ENCODE measurements around the gene CHAT.
A peak's percentile ranks its signal among the peaks of the same experiment; 100 is the strongest.

Gene CHAT

DNA sequence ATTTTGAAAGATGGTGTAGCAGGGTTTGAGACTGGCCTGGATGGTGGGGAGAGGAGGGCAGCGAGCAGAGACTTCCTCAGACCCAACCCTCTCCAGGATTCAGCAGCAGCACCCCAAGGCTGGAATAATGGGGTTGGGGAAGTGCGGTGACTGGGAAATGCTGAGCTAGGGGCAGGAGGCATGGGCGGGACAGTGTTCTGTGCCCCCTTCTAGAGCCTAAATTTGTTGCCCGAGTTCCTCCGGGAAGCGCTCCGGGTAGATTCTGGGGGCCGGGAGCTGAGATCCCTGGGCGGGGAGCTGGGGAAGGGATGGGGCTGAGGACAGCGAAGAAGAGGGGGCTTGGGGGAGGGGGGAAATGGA lies at the start of gene CHAT:
Gene CHAT (plus strand): TSS at position 156 of the 360 bp plus-strand sequence. CDS start 153 bp downstream, at position 309.
- DNase-seq = no peak

DNA sequence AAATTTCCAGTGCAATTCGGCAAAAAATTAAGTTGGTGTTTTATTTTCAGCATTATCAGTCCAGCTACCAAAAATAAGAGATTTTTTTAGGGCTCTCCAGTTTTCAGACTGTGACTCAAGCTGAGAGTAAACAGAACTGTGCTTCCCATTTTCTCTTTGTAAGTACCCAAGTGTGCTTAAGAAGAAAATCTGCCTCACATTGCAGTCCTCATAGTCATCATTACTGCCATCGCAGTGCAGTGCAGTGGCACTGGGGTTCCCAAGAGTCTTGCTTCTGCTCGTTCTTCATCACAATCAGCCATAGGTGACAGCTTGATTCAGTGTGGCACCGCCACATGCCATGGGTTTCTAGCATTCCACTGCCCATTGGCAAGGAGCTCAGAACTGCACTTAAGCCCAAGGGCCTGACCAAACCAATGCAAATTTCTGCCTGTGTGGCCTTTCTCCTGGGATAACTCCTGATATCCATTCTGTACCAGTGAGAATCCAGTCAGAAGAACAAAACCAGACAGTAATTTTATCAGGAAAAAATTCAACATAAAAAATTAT lies 49.3 kb upstream of the CHAT start:
- DNase-seq = no peak

DNA sequence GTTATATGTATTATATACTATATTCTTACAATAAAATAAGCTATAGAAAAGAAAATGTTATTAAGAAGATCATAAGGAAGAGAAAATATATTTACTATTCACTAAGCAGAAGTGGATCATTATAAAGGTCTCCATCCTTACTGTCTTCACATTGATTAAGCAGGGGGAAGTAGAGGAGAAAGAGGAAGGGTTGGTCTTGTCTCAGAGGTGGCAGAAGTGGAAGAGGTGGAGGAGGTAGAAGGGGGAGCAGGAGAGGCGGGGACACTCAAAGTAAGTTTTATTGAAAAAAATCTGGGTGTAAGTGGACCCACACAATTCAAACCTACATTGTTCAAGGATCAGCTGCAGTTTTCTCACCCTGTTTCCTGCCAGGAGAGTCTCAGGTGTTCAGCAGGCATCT lies 46.0 kb upstream of the CHAT start:
- no peak for DNase-seq

DNA sequence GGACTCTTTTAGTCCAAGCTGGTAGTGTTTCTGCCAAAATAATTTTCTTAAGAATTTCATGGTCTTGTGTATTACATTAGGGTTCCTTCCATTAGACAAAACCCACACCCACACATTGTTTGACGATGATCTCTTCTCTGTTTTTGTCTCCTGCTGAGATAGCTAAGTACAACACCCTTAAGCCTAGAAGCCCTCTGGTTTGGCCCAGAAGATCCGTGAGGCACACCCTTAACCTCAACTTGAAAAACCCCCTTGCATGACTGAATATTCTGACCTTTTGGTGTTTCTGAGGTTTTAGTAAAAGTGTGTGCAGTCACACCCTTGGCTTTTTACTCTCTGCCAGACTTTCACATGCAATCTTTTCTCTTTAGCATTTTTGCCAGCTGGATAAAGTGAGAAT lies 45.6 kb upstream of the CHAT start:
- DNase-seq = peak; percentile 9

DNA sequence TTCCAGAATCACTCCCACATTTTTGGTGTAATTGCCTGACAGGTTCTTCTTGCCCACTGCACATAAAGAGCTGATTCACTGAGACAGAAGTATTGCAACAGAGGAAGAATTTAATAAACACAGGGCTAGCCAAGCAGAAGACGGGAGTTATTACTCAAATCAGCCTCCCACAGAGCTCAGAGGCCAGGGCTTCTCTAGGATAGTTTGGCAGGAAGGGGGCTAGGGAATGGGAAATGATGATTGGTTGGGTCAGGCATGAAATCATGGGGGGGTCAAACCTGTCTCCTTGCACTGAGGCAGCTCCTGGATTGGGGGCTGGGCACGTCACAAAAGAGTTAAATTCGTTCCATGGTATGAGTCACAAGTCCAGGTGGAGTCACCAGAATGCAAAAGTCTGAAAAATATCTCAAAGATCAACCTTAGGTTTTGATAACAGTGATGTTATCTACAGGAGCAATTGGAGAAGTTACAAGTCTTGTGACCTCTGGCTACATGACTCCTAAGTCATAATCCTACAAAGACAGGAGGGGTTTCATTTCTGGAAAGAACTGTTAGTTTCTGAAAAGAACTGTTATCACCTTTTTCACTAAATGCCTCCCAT lies 44.7 kb upstream of the CHAT start:
- DNase-seq = no peak

DNA sequence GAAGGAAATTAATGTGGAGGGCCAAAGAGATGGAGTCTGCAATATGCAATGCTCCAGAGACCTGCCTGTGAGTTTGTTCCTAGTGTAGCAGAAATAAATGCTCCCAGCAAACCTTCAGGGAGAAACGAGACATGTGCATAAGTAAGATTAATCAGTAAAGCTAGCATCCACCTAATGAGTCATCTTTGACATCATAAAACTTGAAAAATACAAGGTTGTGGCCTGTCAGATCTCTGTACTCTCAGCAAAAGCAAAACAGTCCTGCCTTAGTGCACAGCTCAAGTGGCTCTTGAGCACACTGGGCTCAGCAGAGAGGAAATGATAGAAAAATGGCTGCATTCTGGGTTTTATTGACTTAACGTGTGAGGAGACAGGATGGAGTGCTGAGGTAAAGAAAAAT lies 42.4 kb upstream of the CHAT start:
- peak; percentile 12 for DNase-seq

DNA sequence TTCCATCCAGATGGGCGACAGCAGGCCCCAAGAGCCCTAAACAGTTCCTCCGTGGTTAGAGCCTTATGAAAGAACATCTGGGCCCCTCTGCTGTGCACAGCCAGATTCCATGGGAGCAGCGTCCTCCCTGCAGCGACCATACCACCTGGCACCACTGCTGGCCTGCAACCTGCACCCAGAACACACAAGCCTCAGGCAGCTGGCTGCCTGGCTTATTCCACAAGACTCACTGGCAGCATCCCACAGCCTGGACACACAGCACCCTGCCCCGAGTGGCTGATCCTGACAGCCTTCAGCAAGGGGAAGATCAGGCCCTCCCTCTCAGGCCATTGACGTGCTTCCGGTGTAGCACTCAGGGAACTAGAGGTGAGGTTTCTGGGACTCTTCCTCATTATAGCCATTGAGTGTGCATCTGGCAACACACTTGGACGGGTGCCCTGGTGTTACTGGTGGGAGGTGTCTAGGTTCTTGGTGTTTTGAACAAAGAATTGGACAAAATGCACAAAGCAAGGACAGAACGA lies 41.2 kb upstream of the CHAT start:
- no peak for DNase-seq

DNA sequence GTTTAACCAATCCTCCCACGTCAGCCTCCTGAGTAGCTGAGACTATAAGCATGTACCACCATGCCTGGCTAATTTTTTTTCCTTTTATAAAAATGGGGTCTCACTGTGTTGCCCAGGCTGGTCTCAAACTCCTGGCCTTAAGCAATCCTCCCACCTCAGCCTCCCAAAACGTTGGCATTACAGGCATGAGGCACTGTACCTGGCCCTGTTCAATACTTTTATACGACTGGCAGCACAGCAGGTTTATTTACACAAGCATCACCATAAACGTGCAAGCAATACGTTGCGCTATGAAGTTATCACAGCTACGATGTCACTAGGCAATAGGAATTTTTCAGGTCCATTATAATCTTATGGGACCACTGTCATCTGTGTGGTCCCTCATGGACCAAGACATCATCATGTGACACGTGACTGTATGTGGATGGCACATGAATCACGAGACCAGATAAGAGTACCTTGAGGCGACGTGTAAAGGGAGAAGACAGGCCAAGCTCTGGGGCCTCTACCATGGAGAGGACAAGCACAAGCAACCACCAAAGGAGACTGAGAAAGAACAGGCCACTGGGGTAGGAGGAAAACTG lies 38.3 kb upstream of the CHAT start:
- DNase-seq = no peak

DNA sequence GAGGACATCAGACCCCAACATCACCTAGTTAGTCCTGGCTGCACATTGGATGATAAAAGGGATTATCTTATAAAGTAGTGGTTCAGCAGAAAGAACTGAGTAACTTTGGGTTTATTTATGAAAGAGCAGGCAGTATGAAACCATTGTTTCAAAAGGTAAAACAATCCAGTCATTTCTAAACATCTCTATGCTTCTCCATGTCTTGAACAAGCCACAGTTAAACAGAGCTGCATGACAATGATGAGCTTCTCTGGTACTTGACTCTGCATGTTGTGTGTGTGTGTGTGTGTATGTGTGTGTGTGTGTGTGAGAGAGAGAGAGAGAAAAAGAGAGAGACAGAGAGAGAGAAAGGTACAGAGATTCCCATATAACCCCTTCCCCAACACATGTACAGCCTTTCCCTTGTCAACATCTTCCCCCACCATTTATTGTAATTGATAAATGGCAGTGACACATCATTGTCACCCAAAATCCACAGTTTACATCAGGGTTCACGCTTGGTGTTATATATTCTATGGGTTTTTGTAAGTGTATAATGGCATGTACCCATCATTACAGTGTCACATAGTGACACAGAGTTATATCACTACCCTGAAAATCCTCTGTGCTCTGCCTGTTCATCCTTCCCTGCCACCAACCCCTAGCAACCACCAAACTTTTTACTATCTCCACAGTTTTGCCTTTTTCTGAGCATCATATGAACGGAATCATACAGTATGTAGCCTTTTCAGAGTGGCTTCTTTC lies 36.5 kb upstream of the CHAT start:
- peak; percentile 11 for DNase-seq

DNA sequence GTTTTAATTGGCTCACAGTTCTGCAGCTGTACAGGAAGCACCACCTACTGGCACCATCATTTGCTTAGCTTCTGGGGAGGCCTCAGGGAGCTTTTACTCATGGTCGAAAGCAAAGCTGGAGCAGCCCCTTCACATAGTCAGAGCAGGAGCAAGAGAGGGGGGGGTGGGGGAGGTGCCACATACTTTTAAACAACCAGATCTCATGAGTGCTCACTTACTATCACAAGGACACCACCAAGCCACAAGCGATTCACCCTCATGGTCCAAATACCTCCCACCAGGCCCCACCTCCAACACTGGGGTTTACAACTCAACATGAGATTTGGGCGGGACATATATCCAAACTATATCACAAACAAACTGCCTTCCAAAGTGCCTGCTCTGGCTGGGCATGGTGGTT lies 35.4 kb upstream of the CHAT start:
- no peak for DNase-seq

DNA sequence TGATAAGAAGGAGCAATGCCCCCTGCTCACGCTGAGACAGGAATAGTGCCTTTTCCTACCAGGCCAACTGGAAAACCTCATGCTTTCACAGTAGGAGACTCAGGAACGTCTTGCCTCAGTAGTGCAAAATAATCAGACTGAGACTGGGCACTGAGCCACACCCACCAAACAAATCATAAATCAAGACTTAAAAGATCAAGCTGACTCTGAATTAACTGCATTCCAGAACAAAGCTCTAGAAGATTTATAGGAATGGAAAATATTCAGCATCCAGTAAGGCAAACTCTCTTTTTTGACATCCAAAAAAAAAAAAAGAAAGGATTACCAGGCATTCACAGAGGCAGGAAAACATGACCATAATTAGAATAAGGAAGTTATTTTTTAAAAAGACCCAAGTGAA lies 34.2 kb upstream of the CHAT start:
- DNase-seq = no peak

DNA sequence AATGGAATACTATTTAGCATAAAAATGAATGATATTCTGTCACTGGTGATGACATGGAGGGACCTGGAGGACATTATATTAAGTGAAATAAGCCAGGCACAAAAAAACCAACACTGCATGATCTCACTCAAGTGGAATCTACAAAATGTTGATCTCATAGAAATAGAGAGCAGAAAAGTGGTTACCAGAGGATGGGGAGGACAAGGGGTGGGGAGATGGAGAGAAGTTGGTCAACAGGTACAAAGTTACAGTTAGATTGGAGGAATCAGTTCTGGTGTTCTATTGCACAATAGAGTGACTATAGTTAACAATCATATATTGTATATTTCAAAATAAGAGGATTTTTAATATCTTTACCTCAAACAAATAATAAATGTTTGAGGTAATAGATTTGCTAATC lies 28.4 kb upstream of the CHAT start:
- DNase-seq = no peak

DNA sequence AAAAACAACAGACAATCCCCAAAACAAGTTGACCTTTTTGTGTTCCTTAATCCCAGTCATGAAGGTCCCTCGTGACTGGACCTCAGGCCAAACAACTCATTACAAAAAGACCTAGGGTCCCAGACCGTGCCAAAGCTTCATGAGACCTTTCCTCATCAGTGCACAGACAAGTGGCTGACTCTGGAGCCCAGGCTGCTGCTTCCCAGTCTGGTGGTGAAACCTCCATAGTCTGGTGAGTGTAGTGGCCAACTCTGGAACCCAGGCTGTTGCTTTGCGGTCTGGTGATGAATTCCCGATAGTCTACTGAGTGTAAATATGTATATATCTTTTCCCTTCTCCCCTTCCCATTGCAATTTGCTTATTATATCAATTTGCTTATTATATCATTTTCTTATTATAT lies 25.9 kb upstream of the CHAT start:
- DNase-seq = no peak

DNA sequence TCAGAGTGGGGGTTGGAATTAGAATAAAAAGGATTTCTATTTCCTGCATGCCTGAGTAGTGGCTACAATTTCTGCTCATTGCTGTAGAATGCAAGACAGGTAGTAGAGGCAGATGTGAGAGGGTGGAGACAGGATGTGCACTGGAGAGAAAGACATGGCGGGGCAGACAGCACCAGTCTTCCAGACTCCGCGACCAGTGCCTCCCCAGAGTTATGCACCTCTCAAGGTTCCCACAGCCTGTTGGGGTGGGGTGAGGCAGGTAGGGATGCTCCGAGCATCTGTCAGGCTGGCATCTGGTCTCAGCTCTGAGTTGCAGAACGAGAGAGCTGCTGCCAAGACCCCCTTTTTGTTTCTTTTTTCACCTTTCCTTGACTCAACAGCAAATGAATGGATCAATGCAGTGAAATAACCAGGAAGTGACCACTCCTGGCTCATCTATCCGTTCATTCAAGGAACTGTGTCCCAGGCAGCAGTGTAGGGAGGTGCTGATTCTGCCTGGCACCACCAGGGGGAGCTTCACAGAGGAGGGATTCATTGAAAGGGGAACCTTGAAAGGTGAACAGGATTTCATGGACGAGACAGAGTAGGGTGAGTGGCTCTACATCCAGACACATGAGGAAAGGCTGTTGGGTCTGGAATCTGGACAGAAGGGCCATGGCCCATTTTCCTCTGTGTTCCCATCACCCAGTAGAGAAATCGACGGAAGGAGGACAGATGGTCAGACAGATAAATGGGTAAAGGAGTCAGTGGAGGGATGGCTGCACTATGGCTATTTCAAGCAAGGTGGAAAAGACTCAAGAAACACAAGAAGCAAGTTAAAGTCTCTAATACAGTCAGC lies 20.9 kb upstream of the CHAT start:
- peak; percentile 65 for DNase-seq

DNA sequence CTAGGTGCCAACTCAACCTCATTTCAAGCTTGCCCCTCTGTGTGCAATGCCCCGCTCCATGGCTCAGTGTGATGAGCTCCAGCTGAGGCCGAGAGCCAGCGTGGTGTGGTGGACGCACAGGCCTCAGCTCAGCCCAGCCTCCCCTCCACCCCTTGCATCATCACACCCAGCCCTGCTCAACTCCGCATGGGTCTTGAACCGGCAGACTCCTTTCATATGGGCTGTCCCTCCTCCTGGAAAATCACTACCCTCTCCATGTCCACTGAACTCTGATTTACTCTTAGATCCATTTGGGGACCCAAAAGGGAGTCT lies 20.3 kb upstream of the CHAT start:
- DNase-seq = no peak

DNA sequence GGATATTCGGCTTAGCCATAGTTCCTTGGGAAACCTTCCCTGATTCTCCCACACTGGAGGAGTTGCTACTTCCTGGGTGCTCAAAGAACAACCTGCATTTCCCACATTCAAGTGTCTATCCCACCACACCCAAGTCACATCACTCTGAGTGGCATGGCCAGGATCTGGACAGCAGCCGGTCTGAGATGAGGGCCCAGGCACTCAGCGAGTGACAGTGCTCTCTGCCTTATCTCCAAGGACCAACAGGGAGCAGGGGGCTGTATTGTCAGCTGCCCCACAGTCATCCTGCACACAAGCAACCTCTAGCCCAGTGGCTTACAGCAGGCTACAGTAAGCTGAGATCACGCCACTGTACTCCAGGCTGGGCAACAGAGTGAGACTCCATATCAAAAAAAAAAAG lies 19.8 kb upstream of the CHAT start:
- DNase-seq = no peak

DNA sequence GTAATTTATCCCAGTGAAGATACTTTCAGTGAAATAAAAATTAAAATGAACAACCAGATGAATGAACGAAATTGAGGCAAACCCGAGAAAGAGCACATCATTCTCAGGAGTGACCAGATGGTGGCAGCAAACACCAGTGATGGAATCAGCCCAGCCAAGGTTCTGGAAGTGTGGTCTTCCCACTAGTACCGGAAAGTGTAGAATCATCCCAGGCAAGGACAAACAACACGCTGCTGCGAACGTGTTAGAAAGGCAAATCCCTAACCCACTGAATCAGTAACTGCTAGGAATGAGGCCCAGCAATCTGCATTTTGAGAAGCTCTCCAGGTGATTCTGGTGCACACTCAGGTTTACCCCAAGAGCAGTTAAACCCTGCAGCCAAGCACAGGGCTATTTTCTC lies 19.2 kb upstream of the CHAT start:
- DNase-seq = peak; percentile 24

DNA sequence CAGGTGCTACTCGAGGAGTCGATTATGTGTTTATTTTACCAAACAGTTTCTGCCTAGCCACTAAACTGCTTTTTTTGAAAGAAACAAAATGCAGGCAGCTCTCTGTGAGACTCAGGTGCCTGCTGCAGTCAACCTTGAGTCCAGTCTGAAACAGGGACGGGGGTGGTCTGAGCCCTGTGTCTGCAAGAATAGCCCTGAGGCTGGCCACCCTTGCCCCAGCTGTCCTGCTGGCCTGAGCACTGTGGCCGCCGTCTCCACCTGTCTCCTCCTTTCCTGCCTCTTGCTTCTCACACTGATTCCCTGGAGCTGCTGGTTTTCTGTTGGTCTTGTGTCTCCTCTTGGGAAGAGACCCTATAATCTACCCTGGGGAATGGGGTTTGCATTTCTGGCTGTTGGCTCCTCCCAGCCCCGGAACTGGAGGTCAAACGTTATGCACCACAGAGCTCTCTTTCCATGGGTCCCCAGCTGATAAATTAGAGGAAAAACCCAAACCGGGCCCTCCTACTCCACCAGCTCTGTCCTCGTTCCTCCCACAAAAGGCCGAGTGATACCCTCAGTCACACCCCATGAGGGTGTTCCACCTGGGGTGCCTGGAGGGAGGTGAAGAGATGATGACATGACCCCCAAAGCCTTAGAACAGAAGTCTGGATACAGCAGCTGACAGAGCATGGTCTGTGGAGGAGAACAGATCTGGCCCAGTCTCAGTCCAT lies 18.7 kb upstream of the CHAT start:
- no peak for DNase-seq

DNA sequence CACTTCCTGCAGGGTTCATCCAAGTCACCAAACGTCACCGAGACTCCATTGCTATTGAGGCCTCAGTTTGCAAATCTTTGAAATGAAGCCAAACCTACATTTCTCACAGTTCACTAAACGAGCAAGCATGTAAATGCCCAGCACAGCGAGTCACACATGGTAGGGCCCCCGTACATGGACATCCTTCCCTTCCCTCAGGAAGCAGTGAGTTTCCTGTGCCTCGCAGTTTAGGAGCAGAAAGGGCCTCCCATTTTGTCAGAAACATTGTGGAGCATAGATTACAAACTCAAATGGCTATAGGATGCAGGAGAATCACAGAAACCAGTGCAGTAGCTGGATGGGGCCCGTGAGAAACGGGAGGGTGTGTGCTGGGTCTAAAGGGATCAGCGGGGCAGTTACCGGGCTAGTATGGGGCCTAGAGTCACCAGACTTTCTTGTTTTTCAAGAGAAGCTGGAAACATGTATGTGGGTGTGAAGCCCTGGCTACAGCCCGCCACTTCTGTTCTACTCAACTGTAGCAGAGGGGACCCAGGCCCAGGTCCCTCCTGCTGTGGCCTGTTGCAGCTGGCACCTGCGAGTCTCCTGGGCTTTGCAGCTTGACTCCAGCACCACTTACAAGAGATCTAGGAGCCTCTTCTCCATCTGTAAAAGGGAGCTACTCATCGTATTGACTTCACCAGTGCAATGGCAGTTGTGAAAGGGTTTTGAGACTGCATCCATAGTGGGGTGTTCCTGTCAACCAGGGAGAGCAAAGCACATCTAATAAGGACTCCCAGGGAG lies 17.9 kb upstream of the CHAT start:
- DNase-seq = no peak

DNA sequence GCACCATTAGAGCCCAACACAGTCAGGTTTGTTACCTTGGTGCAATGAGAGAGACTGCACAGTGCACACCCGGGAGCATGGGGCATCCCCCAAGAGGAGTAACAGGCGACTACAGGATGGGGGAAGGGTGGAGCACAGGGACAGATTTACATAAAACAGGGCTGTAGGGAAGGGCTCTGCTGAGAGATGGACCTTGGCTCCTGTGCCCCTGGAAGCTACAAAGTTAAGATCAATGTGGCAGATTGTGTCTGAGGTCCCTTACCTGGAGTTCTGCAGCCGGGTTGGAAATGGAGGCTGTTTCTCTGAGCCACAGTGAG lies 17.4 kb upstream of the CHAT start:
- DNase-seq = no peak

DNA sequence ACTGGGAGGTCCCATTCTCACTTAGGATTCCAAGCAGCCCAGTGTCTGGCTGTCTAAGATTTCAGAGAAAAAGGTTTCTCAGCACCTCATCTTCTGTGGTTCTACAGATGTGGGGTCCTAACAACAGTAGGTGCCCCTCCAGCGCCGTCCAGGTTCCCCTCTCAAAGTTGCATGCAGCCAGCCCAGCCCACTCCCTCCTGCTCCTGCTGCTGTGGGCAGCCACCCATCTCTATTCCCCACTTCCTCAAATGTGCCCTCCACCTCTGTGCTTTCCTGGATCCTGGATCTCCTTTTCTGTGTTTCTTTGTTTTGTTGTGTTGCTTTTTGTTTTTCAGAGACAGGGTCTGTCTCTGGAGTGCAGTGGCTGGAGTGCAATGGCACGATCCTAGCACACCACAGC lies 17.0 kb upstream of the CHAT start:
- DNase-seq = no peak

All from activated CD4-positive, alpha-beta T cell treated with anti-CD3 and anti-CD28 coated beads, Interleukin-10, Interleukin-2, amounts not matched to agents 100 ng/mL and 50 ng/mL, durations not matched to agents 16 hours and 8 hours (primary cell).